OCI-LY7 (cell line): ENCODE results near the gene MON2. TPM values are rescaled to one million over a fixed set of nuclear protein-coding genes. Genes with fewer than 3 reads are reported as not detected.

Experiments used
- BruUV-seq: library from RNA; stranded (reverse); fragments of 400-500 nt; replicated peaks from 2 replicates; lab custom pipeline; 2021; lab: Mats Ljungman, UMichigan
- CTCF ChIA-PET: fragments of 300-600 bp; sonication (Branson Sonifier 250); formaldehyde crosslinking; loops from one replicate; lab custom pipeline; 2022; ENCODE audit warnings: antibody characterized with exemption; ENCODE audit not compliant: unreplicated experiment; lab: Charles Lee
- POLR2A ChIA-PET: fragments of 300-600 bp; sonication (Branson Sonifier 250); formaldehyde crosslinking; loops from one replicate; lab custom pipeline; 2022; ENCODE audit warnings: antibody characterized with exemption; lab: Charles Lee
- DNase-seq: peaks from one replicate; pipeline ENCODE4 v3.0.0-alpha.2; 2015; ENCODE audit warnings: low spot score
- H2AFZ ChIP-seq: fragments of 200-600 bp; sonication (generic), shearing (Covaris generic); 2 replicates; pipeline ENCODE4 v1.6.1; 2014; ENCODE audit warnings: mild to moderate bottlenecking, antibody characterized with exemption, low read length, moderate library complexity
- H3K27ac ChIP-seq: fragments of 200-600 bp; sonication (generic); 2 replicates; pipeline ENCODE4 v1.5.1; 2014; ENCODE audit warnings: mixed run types, low read depth, mild to moderate bottlenecking, moderate library complexity, low read length, inconsistent platforms; ENCODE audit not compliant: poor library complexity, severe bottlenecking
- H3K36me3 ChIP-seq: fragments of 200-600 bp; sonication (generic); 2 replicates; pipeline ENCODE4 v1.6.1; 2014; ENCODE audit warnings: mild to moderate bottlenecking, antibody characterized with exemption, low read length, moderate library complexity, mixed read lengths; ENCODE audit not compliant: insufficient read depth
- H3K4me1 ChIP-seq: fragments of 200-600 bp; sonication (generic); 2 replicates; pipeline ENCODE4 v1.5.1; 2014; ENCODE audit warnings: mild to moderate bottlenecking, low read length; ENCODE audit not compliant: insufficient read depth, poor library complexity, severe bottlenecking
- H3K4me2 ChIP-seq: fragments of 200-600 bp; sonication (generic); 2 replicates; pipeline ENCODE4 v1.6.1; 2014; ENCODE audit warnings: mild to moderate bottlenecking, low read length
- H3K4me3 ChIP-seq: fragments of 200-600 bp; sonication (generic); 2 replicates; pipeline ENCODE4 v1.5.1; 2014; ENCODE audit warnings: mild to moderate bottlenecking, low read depth, low read length; ENCODE audit not compliant: poor library complexity, severe bottlenecking
- H3K79me2 ChIP-seq: fragments of 200-600 bp; sonication (generic); 2 replicates; pipeline ENCODE4 v1.6.1; 2016; ENCODE audit warnings: low read depth, mild to moderate bottlenecking, low read length, moderate library complexity, mixed read lengths; ENCODE audit not compliant: insufficient read depth
- H3K9me2 ChIP-seq: fragments of 200-600 bp; sonication (generic); 2 replicates; pipeline ENCODE4 v1.6.1; 2016; ENCODE audit warnings: mild to moderate bottlenecking, low read length, mixed read lengths; ENCODE audit not compliant: insufficient read depth
- H3K9me3 ChIP-seq: fragments of 200-600 bp; sonication (generic); 2 replicates; pipeline ENCODE4 v1.6.1; 2014; ENCODE audit warnings: mild to moderate bottlenecking, mixed run types, low read length, mixed read lengths
- H4K20me1 ChIP-seq: fragments of 200-600 bp; sonication (generic); 2 replicates; pipeline ENCODE4 v1.6.1; 2014; ENCODE audit warnings: mild to moderate bottlenecking, antibody characterized with exemption, low read length, moderate library complexity, mixed read lengths; ENCODE audit not compliant: insufficient read depth
- EZH2phosphoT487 ChIP-seq: fragments of 200-600 bp; sonication (generic); IDR thresholded peaks from 2 replicates; pipeline ENCODE4 v1.6.1; 2018; ENCODE audit warnings: low read depth, borderline replicate concordance, mild to moderate bottlenecking, mixed run types, antibody characterized with exemption, low read length, moderate library complexity, mixed read lengths
- intact Hi-C: fragments of 100-400 bp; cut with micrococcal nuclease; formaldehyde crosslinking; loops from one replicate; pipeline ENCODE4 v1.10.0; 2022; ENCODE audit not compliant: unreplicated experiment
- total RNA-seq, 2 experiments: library from RNA; depleted of rRNA in 1 of 2; stranded (reverse); fragments of >200 nt in 1 of 2; shearing (Covaris generic) in 1 of 2; gene quantifications; 2 replicates each; pipeline ENCODE4 v1.2.3, GENCODE V29; 2014 to 2022
- TF ChIP-seq, protein P1 (sequence below): fragments of 200-600 bp; sonication (generic); conservative IDR thresholded peaks from 2 replicates; pipeline ENCODE4 v1.5.1; 2014; ENCODE audit warnings: mild to moderate bottlenecking, antibody characterized with exemption, low read length, moderate library complexity, mixed read lengths

The MON2 gene
- total RNA-seq, 2 experiments from 2014 or later: 31.6 to 54.7 TPM

- Histone ChIP-seq H3K9me2 (no peaks in the 10 kb centered on the region), H2AFZ (no peak overlapping the region), H3K4me3 (no peak overlapping the region), H3K9me3 (no peaks in the 10 kb centered on the region), H3K4me2 (no peak overlapping the region), H3K79me2 (no peaks in the 10 kb centered on the region), H3K4me1 (no peaks in the 10 kb centered on the region), H3K36me3 (no peaks in the 10 kb centered on the region), H4K20me1 (no peaks in the 10 kb centered on the region), H3K27ac (no peak overlapping the region)
- POLR2A ChIA-PET: no interaction called here
- BruUV-seq: no TSS peak
- CTCF ChIA-PET: no interaction called here
- DNase-seq: no peak
- TF ChIP-seq EZH2phosphoT487: no peak
- TF ChIP-seq, protein P1, sequence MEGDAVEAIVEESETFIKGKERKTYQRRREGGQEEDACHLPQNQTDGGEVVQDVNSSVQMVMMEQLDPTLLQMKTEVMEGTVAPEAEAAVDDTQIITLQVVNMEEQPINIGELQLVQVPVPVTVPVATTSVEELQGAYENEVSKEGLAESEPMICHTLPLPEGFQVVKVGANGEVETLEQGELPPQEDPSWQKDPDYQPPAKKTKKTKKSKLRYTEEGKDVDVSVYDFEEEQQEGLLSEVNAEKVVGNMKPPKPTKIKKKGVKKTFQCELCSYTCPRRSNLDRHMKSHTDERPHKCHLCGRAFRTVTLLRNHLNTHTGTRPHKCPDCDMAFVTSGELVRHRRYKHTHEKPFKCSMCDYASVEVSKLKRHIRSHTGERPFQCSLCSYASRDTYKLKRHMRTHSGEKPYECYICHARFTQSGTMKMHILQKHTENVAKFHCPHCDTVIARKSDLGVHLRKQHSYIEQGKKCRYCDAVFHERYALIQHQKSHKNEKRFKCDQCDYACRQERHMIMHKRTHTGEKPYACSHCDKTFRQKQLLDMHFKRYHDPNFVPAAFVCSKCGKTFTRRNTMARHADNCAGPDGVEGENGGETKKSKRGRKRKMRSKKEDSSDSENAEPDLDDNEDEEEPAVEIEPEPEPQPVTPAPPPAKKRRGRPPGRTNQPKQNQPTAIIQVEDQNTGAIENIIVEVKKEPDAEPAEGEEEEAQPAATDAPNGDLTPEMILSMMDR: no peak
- intact Hi-C loops: no loop called here
These were observed 37.2 kb upstream of the MON2 start for GRCh38 chr12:62429457-62429856.

- no peaks in the 10 kb centered on the region for H3K9me2 ChIP-seq
- peaks cover 6% of the 10 kb centered on the region for H3K4me1 ChIP-seq
- no TSS peak for BruUV-seq
- peak overlapping the region; percentile 67 for H3K4me2 ChIP-seq
- ChIA-PET POLR2A (interaction anchor here (0.7 kb wide), 1 partner anchor 183 kb away, joined by 3 read pairs; no protein-coding TSS in a partner anchor), CTCF (no interaction called here)
- peak overlapping the region; percentile 58; the same call in 1 of the 2 replicates for H2AFZ ChIP-seq
- DNase-seq: no peak
- H4K20me1 ChIP-seq: no peaks in the 10 kb centered on the region
- intact Hi-C loops: loop anchor here (5.0 kb wide), 1 partner anchor 148 kb away; no protein-coding TSS in a partner anchor
- no peaks in the 10 kb centered on the region for H3K79me2 ChIP-seq
- no peaks in the 10 kb centered on the region for H3K9me3 ChIP-seq
- no peaks in the 10 kb centered on the region for H3K36me3 ChIP-seq
- H3K27ac ChIP-seq: no peak overlapping the region
- no peak for TF ChIP-seq EZH2phosphoT487
- TF ChIP-seq, protein P1: no peak
- H3K4me3 ChIP-seq: peak overlapping the region; percentile 37
These were observed 31.9 kb upstream of the MON2 start for GRCh38 chr12:62434494-62435302.
